LNCAP (cell line): ENCODE results near the gene CCKAR.

ENCODE experiments used
- TF ChIP-seq, protein P1 (sequence below): fragments of 450-650 bp; IDR thresholded peaks from 2 replicates; pipeline ENCODE4 v1.5.1; 2017; ENCODE audit warnings: mild to moderate bottlenecking

The CCKAR gene

DNA sequence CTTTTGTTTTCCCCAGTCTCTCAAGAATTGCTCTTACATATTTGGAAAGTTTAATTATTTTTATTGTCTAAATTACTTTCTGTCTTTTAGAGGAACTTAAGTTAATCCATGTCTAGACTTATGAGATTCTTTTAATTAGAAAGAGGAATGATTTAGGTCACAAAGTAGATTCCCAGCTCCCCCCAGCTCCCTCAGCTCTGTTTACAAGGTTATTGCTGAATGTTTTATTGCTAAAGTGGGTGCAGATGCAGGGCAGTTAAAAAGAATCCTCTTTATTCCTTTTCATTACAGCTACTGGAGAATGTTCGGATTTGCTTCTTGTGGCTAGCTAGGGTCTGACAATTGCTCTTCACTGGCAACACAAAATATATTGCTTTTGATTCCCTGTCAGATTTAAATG is 33.7 kb upstream of the CCKAR start:
- TF ChIP-seq, protein P1, sequence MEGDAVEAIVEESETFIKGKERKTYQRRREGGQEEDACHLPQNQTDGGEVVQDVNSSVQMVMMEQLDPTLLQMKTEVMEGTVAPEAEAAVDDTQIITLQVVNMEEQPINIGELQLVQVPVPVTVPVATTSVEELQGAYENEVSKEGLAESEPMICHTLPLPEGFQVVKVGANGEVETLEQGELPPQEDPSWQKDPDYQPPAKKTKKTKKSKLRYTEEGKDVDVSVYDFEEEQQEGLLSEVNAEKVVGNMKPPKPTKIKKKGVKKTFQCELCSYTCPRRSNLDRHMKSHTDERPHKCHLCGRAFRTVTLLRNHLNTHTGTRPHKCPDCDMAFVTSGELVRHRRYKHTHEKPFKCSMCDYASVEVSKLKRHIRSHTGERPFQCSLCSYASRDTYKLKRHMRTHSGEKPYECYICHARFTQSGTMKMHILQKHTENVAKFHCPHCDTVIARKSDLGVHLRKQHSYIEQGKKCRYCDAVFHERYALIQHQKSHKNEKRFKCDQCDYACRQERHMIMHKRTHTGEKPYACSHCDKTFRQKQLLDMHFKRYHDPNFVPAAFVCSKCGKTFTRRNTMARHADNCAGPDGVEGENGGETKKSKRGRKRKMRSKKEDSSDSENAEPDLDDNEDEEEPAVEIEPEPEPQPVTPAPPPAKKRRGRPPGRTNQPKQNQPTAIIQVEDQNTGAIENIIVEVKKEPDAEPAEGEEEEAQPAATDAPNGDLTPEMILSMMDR = no peak

DNA sequence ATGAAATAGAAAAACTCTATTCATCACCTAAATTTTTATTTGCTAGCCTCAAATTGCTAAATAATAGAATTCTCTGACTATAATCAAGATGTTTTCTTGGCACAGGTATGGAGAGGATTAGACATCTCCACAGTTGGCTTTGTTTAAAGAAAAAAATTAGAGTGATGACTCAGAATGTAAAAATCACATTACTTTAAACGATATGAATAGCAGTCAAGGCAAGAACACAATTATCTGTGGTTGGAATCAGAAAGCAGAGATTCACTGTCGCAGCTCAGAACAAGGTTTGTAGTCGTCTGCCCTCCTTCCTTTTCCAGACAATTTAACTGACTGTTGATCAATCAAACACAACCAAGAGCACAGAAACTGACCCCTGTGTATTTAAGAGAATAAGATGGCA is 32.2 kb upstream of the CCKAR start:
- TF ChIP-seq, protein P1 = no peak

DNA sequence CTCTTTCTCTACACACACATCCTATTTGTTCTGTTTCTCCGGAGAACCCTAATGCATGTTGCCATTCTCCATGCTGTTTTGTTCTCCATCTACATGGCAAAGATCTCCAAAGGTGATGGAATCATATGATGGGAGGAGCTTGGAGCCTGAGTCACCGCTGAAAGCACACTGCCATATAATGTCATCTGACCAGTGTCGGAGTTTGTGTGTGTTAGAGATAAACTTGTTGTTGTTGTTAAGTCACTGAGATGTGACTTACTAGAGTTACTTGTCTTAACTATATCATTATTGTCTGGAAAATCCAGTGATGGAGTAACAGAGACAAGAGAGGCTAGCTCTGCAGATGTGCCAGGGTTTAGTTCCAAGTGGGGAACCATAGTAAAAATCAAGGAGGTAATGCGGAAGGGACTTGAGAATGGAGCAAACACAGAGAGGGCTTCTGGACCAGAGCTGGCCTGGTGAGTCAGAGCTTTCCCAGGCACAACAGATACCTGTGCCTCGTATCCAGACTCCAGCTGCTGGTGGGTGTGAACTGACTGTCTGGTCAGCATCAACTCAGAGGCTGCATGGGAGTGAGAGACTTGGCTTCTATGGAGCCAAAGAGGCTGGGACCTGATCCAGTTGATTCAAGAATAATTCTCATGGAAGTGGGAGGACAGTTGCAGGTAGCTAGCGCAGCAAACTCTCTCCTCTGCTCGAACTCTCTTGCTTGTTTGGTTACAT is 30.6 kb upstream of the CCKAR start:
- TF ChIP-seq, protein P1 = no peak

DNA sequence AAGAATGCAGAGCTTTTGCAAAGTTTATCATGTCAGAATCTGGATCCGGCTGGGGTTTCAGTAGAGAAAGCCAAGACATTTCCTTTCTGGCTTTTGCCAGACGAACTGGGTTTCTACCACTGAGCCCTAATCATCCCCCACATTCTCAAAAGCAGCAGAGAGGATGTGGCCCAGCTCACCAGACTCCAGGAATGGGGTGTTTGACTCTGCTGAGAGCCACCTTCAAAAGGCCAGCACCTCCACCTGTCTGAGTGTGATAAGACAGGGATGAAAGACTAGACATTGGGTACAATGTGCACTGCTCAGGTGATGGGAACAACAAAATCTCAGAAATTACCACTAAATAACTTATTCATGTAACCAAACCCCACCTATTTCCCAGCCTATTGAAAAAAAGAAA is 25.7 kb upstream of the CCKAR start:
- TF ChIP-seq, protein P1 = no peak

DNA sequence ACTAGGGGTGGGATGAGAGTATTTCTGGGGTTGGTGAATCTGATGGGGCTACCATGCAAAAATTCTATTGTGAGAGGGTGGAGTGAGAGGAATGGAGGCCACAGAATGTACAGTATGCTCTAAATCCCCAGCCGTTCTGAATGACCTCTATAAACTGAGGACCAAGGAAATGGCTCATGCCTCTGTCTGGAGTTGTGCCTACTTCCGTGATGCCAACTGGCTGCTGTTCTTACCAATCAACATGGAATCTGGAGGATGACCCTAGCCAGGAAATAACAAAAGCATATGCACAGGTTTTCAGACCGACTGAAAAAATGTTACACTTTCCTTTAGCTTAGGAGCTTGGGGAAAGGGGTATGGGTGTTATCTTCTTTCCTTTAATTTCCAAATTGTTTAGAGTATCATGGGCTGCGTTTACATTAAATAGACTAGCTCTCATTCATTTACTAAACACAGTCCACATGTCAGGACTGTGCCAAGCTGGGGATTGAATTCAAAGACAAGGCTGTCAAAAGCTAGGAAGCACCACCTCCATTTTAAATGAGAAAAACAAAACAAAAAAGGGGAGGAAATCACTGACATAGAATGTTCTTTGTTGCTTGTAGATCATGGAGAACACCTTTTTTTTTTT is 20.2 kb upstream of the CCKAR start:
- TF ChIP-seq, protein P1 = no peak

DNA sequence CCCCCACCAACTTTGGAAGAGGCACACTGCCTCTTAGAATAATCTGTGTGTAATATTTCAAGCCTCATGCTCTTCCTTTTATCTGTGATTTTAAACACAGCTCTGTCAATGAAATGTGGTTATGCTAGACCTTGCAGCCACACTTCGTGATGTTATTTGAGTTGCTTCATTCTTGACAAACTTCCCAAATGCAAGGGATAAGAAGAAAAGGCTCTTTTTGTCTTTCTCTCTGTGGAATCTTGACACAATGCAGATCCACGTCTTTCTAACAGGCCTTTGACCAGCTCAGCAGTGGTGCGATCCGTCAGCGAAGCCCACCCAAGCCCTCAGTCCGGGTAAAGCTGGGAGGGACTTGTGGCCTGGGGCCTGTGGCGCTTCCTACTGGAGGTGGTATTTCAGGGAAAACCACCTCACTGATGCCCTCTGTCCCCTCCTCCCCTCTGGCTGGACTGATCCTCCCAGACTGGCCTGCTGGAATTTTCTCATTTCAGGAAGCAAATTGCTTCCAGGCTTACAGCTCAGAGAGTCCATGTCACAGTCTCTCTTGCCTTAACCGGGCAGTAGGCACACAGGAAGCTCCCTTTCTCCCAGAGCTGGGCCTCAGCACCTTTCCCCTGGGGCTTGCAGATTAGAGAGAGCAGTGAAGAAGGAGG is 19.5 kb upstream of the CCKAR start:
- TF ChIP-seq, protein P1 = no peak

DNA sequence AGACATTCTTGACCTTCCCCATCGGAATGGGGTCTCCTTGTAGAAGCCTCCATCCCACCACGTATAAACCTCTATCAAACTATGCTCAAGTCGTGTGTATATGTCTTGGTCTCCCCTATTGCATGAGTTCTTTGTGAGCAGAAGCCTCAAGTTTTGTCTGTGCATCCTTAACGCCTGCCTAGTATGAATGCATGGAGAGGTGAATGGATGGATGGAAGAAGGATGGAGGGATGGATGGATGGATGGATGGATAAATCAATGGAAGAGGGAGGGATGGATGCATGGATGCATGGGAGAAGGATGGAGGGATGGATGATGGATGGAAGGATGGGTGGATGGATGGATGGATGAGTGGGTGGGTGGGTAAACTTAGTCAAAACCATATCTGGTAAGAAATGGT is 17.0 kb upstream of the CCKAR start:
- TF ChIP-seq, protein P1 = no peak
